Panc1 (cell line): ENCODE data around the gene KCNA10. TPM values are rescaled to one million over a fixed set of nuclear protein-coding genes. Genes with fewer than 3 reads are reported as not detected.

Source experiments
- ATAC-seq: fragments of 200-7000 bp; cut with Tn5 transposase; 2 replicates; pipeline ENCODE4 v1.9.1; 2020; ENCODE audit warnings: mild to moderate bottlenecking, moderate library complexity
- BruUV-seq: library from RNA; stranded (reverse); fragments of 400-500 nt; replicated peaks from 2 replicates; lab custom pipeline; 2021; lab: Mats Ljungman, UMichigan
- CTCF ChIA-PET: fragments of 300-600 bp; sonication (Branson Sonifier 250); formaldehyde crosslinking; loops from one replicate; lab custom pipeline; 2022; ENCODE audit warnings: antibody characterized with exemption; lab: Charles Lee
- POLR2A ChIA-PET: fragments of 300-600 bp; sonication (Branson Sonifier 250); formaldehyde crosslinking; loops from one replicate; lab custom pipeline; 2022; ENCODE audit warnings: antibody characterized with exemption; lab: Charles Lee
- DNase-seq: peaks from one replicate; pipeline ENCODE4 v3.0.0-alpha.2; 2010; ENCODE audit warnings: low read depth, low spot score
- H3K27ac ChIP-seq: 2 replicates; pipeline ENCODE4 v1.5.1; 2011; ENCODE audit warnings: mild to moderate bottlenecking, low read length, inconsistent platforms
- H3K27me3 ChIP-seq: fragments of 200-500 bp; sonication (Bioruptor generic); 2 replicates; pipeline ENCODE4 v1.6.0; 2014; ENCODE audit warnings: low read length, inconsistent platforms; ENCODE audit not compliant: control insufficient read depth, insufficient read depth
- H3K36me3 ChIP-seq: fragments of 200-500 bp; sonication (Bioruptor generic); 2 replicates; pipeline ENCODE4 v1.5.1; 2014; ENCODE audit warnings: inconsistent platforms, mild to moderate bottlenecking, low read length, moderate library complexity; ENCODE audit not compliant: control insufficient read depth, insufficient read depth
- H3K4me1 ChIP-seq: 2 replicates; pipeline ENCODE4 v1.5.1; 2011; ENCODE audit warnings: inconsistent platforms, mild to moderate bottlenecking, low read length, moderate library complexity; ENCODE audit not compliant: control insufficient read depth, insufficient read depth
- H3K4me3 ChIP-seq, 2 experiments: 2 replicates each; pipeline ENCODE4 v1.5.1; 2011 to 2012; ENCODE audit warnings: low read depth in 2 of 2, low read length in 2 of 2, mild to moderate bottlenecking in 2 of 2, inconsistent platforms in 1 of 2, moderate library complexity in 1 of 2
- H3K9me3 ChIP-seq: fragments of 200-500 bp; sonication (Bioruptor generic); 2 replicates; pipeline ENCODE4 v1.5.1; 2014; ENCODE audit warnings: low read depth, mild to moderate bottlenecking, inconsistent platforms, low read length, moderate library complexity; ENCODE audit not compliant: control insufficient read depth, insufficient read depth
- CTCF ChIP-seq: fragments of 450-650 bp; IDR thresholded peaks from 2 replicates; pipeline ENCODE4 v1.5.1; 2017; ENCODE audit warnings: mild to moderate bottlenecking
- POLR2AphosphoS5 ChIP-seq: IDR thresholded peaks from 2 replicates; pipeline ENCODE4 v1.6.1; 2012; ENCODE audit warnings: mild to moderate bottlenecking, low read depth, low read length, moderate library complexity
- REST ChIP-seq, 2 experiments: IDR thresholded peaks; 2 replicates each; pipeline ENCODE4 v1.6.1; 2011 to 2012; ENCODE audit warnings: low read depth in 2 of 2, control low read depth in 1 of 2, low read length in 1 of 2, mild to moderate bottlenecking in 1 of 2, moderate library complexity in 1 of 2; ENCODE audit not compliant: insufficient read depth in 1 of 2
- SIN3A ChIP-seq: IDR thresholded peaks from 2 replicates; pipeline ENCODE4 v1.6.1; 2012; ENCODE audit warnings: low read depth, mild to moderate bottlenecking, low read length, moderate library complexity, borderline replicate concordance; ENCODE audit not compliant: insufficient read depth
- TCF7L2 ChIP-seq: IDR thresholded peaks from 2 replicates; pipeline ENCODE4 v1.6.1; 2011; ENCODE audit warnings: mild to moderate bottlenecking, low read depth, low read length, inconsistent platforms
- in situ Hi-C: cut with HindIII; loops from 2 replicates; pipeline ENCODE4 v1.10.0; 2016; ENCODE audit warnings: low sequenced_read_pairs, low pct_unique_long_range_greater_than_20kb
- intact Hi-C: fragments of 100-400 bp; cut with micrococcal nuclease; formaldehyde crosslinking; loops from one replicate; pipeline ENCODE4 v1.10.0; 2022; ENCODE audit not compliant: unreplicated experiment
- total RNA-seq: library from RNA; stranded (reverse); gene quantifications from one replicate; pipeline ENCODE4 v1.2.1, GENCODE V29; 2021; ENCODE audit not compliant: unreplicated experiment

KCNA10 gene
- total RNA-seq, 1 experiment from 2014 or later: not detected

GRCh38 chr1:110551278-110551809 lies 32.4 kb upstream of the KCNA10 start:
- TF ChIP-seq POLR2AphosphoS5 (no peak), CTCF (no peak), TCF7L2 (no peak), SIN3A (no peak), REST (IDR thresholded peaks at IDR 0.05; ENCODE audit: insufficient read depth in 1 of 2, low read depth in 2 of 2, low read length in 1 of 2) (no peak)
- H3K27ac ChIP-seq: no peak overlapping the region
- DNase-seq (no peak), ATAC-seq (no peak)
- intact Hi-C loops: no loop called here
- H3K9me3 ChIP-seq: no peaks in the 10 kb centered on the region
- no peak overlapping the region for H3K4me3 ChIP-seq
- peaks cover 2% of the 10 kb centered on the region; the same call in 1 of the 2 replicates for H3K27me3 ChIP-seq
- no peaks in the 10 kb centered on the region for H3K4me1 ChIP-seq
- POLR2A ChIA-PET: no interaction called here
- in situ Hi-C loops: no loop called here
- no TSS peak for BruUV-seq
- CTCF ChIA-PET: no interaction called here
- H3K36me3 ChIP-seq: no peaks in the 10 kb centered on the region

GRCh38 chr1:110549831-110550230 lies 30.9 kb upstream of the KCNA10 start:
- ChIA-PET CTCF (no interaction called here), POLR2A (no interaction called here)
- Histone ChIP-seq H3K27me3 (peaks cover 2% of the 10 kb centered on the region; the same call in 1 of the 2 replicates), H3K4me3 (no peak overlapping the region), H3K4me1 (no peaks in the 10 kb centered on the region), H3K27ac (no peak overlapping the region), H3K9me3 (no peaks in the 10 kb centered on the region), H3K36me3 (no peaks in the 10 kb centered on the region)
- BruUV-seq: no TSS peak
- intact Hi-C loops (no loop called here), in situ Hi-C loops (no loop called here)
- DNase-seq: no peak
- TF ChIP-seq REST (IDR thresholded peaks at IDR 0.05; ENCODE audit: insufficient read depth in 1 of 2, low read depth in 2 of 2, low read length in 1 of 2): no peak
- no peak for TF ChIP-seq SIN3A
- TF ChIP-seq CTCF: no peak
- TF ChIP-seq TCF7L2: no peak
- TF ChIP-seq POLR2AphosphoS5: no peak
- ATAC-seq: no peak
